ENCODE data around the gene VAMP1. TPM values are rescaled to one million over a fixed set of nuclear protein-coding genes. Genes with fewer than 3 reads are reported as not detected.

VAMP1 gene
- total RNA-seq, 1 donor from 2014 or later, result 6.4 TPM

GRCh38 chr12:6418796-6419195, 51.7 kb downstream of the VAMP1 start:
- DNase-seq (ENCODE audit: low spot score in 2 of 2, unreplicated experiment in 2 of 2), result no peak
- H3K4me3 Mint-ChIP-seq, result no peak overlapping the region
- H3K27ac Mint-ChIP-seq, result no peak overlapping the region
- no peaks in the 10 kb centered on the region for H3K4me1 Mint-ChIP-seq
- H3K27me3 Mint-ChIP-seq (ENCODE audit: low read depth), result no peaks in the 10 kb centered on the region
- TF ChIP-seq CTCF (IDR thresholded peaks at IDR 0.05; ENCODE audit: unreplicated experiment), result no peak
- peaks cover 9% of the 10 kb centered on the region for H3K9me3 Mint-ChIP-seq
- H3K36me3 Mint-ChIP-seq, result peaks cover 5% of the 10 kb centered on the region

GRCh38 chr12:6416596-6416995, 53.9 kb downstream of the VAMP1 start:
- H3K9me3 Mint-ChIP-seq, result peaks cover 9% of the 10 kb centered on the region
- H3K36me3 Mint-ChIP-seq, result peaks cover 7% of the 10 kb centered on the region
- DNase-seq (ENCODE audit: low spot score in 2 of 2, unreplicated experiment in 2 of 2), result no peak
- no peak overlapping the region for H3K27ac Mint-ChIP-seq
- H3K4me1 Mint-ChIP-seq, result no peaks in the 10 kb centered on the region
- H3K4me3 Mint-ChIP-seq, result no peak overlapping the region
- no peaks in the 10 kb centered on the region for H3K27me3 Mint-ChIP-seq (ENCODE audit: low read depth)
- TF ChIP-seq CTCF (IDR thresholded peaks at IDR 0.05; ENCODE audit: unreplicated experiment), result no peak

Other genes with a start within 250 kb of the VAMP1 start
- 16.1 to 18.3 TPM (median 16.4 TPM) in 3 replicates for gene PLEKHG6, start 160.0 kb downstream of the VAMP1 start, total RNA-seq
- gene TNFRSF1A, start 128.6 kb downstream of the VAMP1 start, total RNA-seq, result 65.4 to 70.4 TPM (median 68.9 TPM) in 3 replicates
- gene SCNN1A, start 95.1 kb downstream of the VAMP1 start, total RNA-seq, result 20.1 to 21.5 TPM (median 20.3 TPM) in 3 replicates
- 61.7 to 68.1 TPM (median 66.8 TPM) in 3 replicates for gene LTBR, start 86.5 kb downstream of the VAMP1 start, total RNA-seq
- gene CD27, start 25.7 kb downstream of the VAMP1 start, total RNA-seq, result not detected in 3 replicates
- gene TAPBPL, start 18.6 kb downstream of the VAMP1 start, total RNA-seq, result 2.2 to 2.6 TPM (median 2.5 TPM) in 3 replicates
- gene MRPL51, start 22.6 kb upstream of the VAMP1 start, total RNA-seq, result 137 to 148 TPM (median 145 TPM) in 3 replicates
- 56.3 to 62.6 TPM (median 57.1 TPM) in 3 replicates for gene NCAPD2, start 23.4 kb upstream of the VAMP1 start, total RNA-seq
- gene GAPDH, start 63.8 kb upstream of the VAMP1 start, total RNA-seq, result 2,078 to 2,104 TPM (median 2,089 TPM) in 3 replicates
- gene IFFO1, start 85.4 kb upstream of the VAMP1 start, total RNA-seq, result 14.8 to 16.1 TPM (median 14.8 TPM) in 3 replicates
- 51.8 to 58.6 TPM (median 56.6 TPM) in 3 replicates for gene NOP2, start 97.6 kb upstream of the VAMP1 start, total RNA-seq
- gene CHD4, start 136.7 kb upstream of the VAMP1 start, total RNA-seq, result 332 to 358 TPM (median 332 TPM) in 3 replicates
- gene LPAR5, start 165.3 kb upstream of the VAMP1 start, total RNA-seq, result 1.3 to 1.7 TPM (median 1.3 TPM) in 3 replicates
- gene ACRBP, start 176.8 kb upstream of the VAMP1 start, total RNA-seq, result 2.7 to 3.7 TPM (median 3.5 TPM) in 3 replicates
- 63.5 to 69.0 TPM (median 64.2 TPM) in 3 replicates for gene ING4, start 192.4 kb upstream of the VAMP1 start, total RNA-seq
- gene ZNF384, start 218.7 kb upstream of the VAMP1 start, total RNA-seq, result 94.9 to 101 TPM (median 96.3 TPM) in 3 replicates
- gene PIANP, start 230.1 kb upstream of the VAMP1 start, total RNA-seq, result 3.7 to 6.0 TPM (median 3.9 TPM) in 3 replicates